Sigmoid colon (tissue), 4 donors: ENCODE data around the gene HOXD11.

ENCODE experiments used
- CTCF ChIP-seq, 4 experiments: fragments of 450-650 bp in 3 of 4; fragments of 200-600 bp in 1 of 4; IDR thresholded peaks; one replicate each; pipeline ENCODE4 v1.5.1; 2016 to 2019; ENCODE audit warnings: antibody characterized with exemption in 4 of 4, mild to moderate bottlenecking in 3 of 4, moderate library complexity in 2 of 4
- EP300 ChIP-seq, 4 donors: sonication (generic); formaldehyde crosslinking; IDR thresholded peaks; one replicate each; pipeline ENCODE4 v1.6.1; 2017; ENCODE audit warnings: antibody characterized with exemption in 4 of 4
- POLR2A ChIP-seq, 2 donors: fragments of 450-650 bp; IDR thresholded peaks; one replicate each; pipeline ENCODE4 v1.6.1; 2016; ENCODE audit warnings: antibody characterized with exemption in 2 of 2, mild to moderate bottlenecking in 2 of 2, moderate library complexity in 2 of 2
- POLR2AphosphoS5 ChIP-seq, 4 donors: sonication (generic); formaldehyde crosslinking; IDR thresholded peaks; one replicate each; pipeline ENCODE4 v1.6.1; 2017; ENCODE audit warnings: antibody characterized with exemption in 4 of 4

DNA sequence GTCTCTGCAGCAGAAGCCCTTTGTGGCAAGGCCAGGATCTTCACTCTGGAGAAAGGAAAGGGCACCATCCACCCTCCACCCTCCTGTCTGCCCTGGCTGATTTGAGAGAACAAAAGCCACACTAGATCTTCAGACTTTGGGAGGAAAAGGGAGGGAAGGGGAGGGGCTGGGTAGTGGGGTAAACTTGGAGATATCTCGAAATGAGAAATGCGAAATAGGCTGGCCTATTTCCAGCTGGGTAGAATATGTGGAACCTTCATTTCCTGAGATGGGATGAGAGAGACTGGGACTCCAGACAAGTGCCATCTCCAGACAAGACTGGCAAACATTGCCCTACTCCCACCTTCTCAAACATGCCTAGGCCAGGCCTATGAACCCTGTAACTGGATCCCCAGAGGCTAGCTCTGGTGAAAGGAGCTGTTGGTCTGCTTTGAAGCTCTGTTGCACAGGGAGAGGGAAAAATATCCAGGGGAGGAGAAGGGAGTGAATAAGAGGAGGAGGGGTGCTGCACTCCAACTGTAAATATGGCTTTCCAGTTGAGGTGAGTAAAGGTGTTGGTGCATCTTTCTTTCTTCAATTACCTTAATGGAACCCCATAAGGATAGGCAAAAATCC, 5.8 kb upstream of the HOXD11 start:
- TF ChIP-seq CTCF (IDR thresholded peaks at IDR 0.05): no peak
- no peak for TF ChIP-seq POLR2A (IDR thresholded peaks at IDR 0.05)
- no peak for TF ChIP-seq EP300 (IDR thresholded peaks at IDR 0.05)
- no peak for TF ChIP-seq POLR2AphosphoS5 (IDR thresholded peaks at IDR 0.05)
